Stomach (tissue), 9 donors: Measurements from ENCODE around the gene BPIFB2. TPM values are rescaled to one million over a fixed set of nuclear protein-coding genes. Genes with fewer than 3 reads are reported as not detected.

Source experiments
- DNase-seq, 2 donors: peaks; one replicate each; pipeline versions ENCODE4 v3.0.0 to v3.0.0-alpha.2; 2013 to 2019
- H3K27ac ChIP-seq, 5 donors: fragments of 200-600 bp in 4 of 5; sonication (generic) in 4 of 5; one replicate each; pipeline ENCODE4 v1.5.1; 2013 to 2019; ENCODE audit warnings: mild to moderate bottlenecking in 1 of 5, moderate library complexity in 1 of 5
- H3K27me3 ChIP-seq, 3 donors: fragments of 200-600 bp; sonication (generic); one replicate each; pipeline ENCODE4 v1.5.1; 2017 to 2019; ENCODE audit warnings: mixed run types in 1 of 3
- H3K36me3 ChIP-seq, 4 donors: fragments of 200-600 bp; sonication (generic); 1 replicate in 3 of 4; 2 replicates in 1 of 4; pipeline ENCODE4 v1.5.1; 2016 to 2019
- H3K4me1 ChIP-seq, 4 donors: fragments of 200-600 bp; sonication (generic); one replicate each; pipeline ENCODE4 v1.5.1; 2016 to 2019
- H3K4me3 ChIP-seq, 4 donors: fragments of 200-600 bp; sonication (generic) in 3 of 4; one replicate each; pipeline ENCODE4 v1.5.1; 2016 to 2019; ENCODE audit warnings: mild to moderate bottlenecking in 1 of 4
- H3K9me3 ChIP-seq, 4 donors: fragments of 200-600 bp; sonication (generic); one replicate each; pipeline ENCODE4 v1.5.1; 2016 to 2019
- CTCF ChIP-seq, 7 experiments: fragments of 450-650 bp in 4 of 7; fragments of 200-600 bp in 3 of 7; sonication (generic) in 3 of 7; IDR thresholded peaks; one replicate each; pipeline ENCODE4 v1.5.1; 2016 to 2019; ENCODE audit warnings: antibody characterized with exemption in 7 of 7, control low read depth in 2 of 7, mild to moderate bottlenecking in 1 of 7
- EP300 ChIP-seq: sonication (generic); formaldehyde crosslinking; IDR thresholded peaks from one replicate; pipeline ENCODE4 v1.6.1; 2017; ENCODE audit warnings: antibody characterized with exemption
- POLR2A ChIP-seq, 4 donors: fragments of 450-650 bp; IDR thresholded peaks; one replicate each; pipeline ENCODE4 v1.6.1; 2016; ENCODE audit warnings: antibody characterized with exemption in 4 of 4, control low read depth in 2 of 4, mild to moderate bottlenecking in 1 of 4, moderate library complexity in 1 of 4
- POLR2AphosphoS5 ChIP-seq, 3 donors: sonication (generic); formaldehyde crosslinking; IDR thresholded peaks; one replicate each; pipeline ENCODE4 v1.6.1; 2016; ENCODE audit warnings: antibody characterized with exemption in 3 of 3
- WGBS, 5 donors: extraction: QIAGEN DNeasy Blood & Tissue Kit in 3 of 5; methylation state at CpG; one replicate each; pipeline versions ENCODE4 v1.1.5 to v1.1.7; 2013 to 2018; 5-methylcytosine and 5-hydroxymethylcytosine counted together
- intact Hi-C: fragments of 100-400 bp; cut with DNase I; formaldehyde crosslinking; loops from one replicate; pipeline ENCODE4 v1.15.1; 2023; ENCODE audit warnings: low total_unique reads
- polyA plus RNA-seq, 3 donors: library from polyadenylated mRNA; stranded (reverse); fragments of 200-250 nt; gene quantifications; one replicate each; pipeline ENCODE4 v1.2.3, GENCODE V29; 2013
- total RNA-seq, 5 donors: library from RNA; depleted of rRNA; stranded (reverse); fragments of >200 nt; gene quantifications; one replicate each; pipeline versions ENCODE4 v1.1.0 to v1.2.3, GENCODE V29; 2014 to 2016
- donor health status: healthy with polysubstance abuse.
- donor health status: Bipolar disorder and iron deficiency.
- donor health status: healthy.

Gene BPIFB2
- total and polyA plus RNA-seq, 8 donors, result 3.3 TPM; not detected in 7

GRCh38 chr20:33026779-33027759, 19.6 kb downstream of the BPIFB2 start:
- H3K4me1 ChIP-seq, result no peaks in the 10 kb centered on the region
- WGBS, 5 donors, result 73 to 78% (median 75%) methylated on average over 9 to 10 of the region's 10 CpGs
- intact Hi-C loops, result no loop called here

GRCh38 chr20:33027769-33028751, 20.6 kb downstream of the BPIFB2 start:
- Histone ChIP-seq H3K27ac (no peak overlapping the region), H3K27me3 (peaks cover 0 to 20% (median 0%) of the 10 kb centered on the region in 3 donors), H3K4me3 (no peak overlapping the region), H3K4me1 (no peaks in the 10 kb centered on the region), H3K9me3 (peaks cover 0 to 4% (median under 1%) of the 10 kb centered on the region in 4 donors), H3K36me3 (no peaks in the 10 kb centered on the region)
- no peak for TF ChIP-seq POLR2A (IDR thresholded peaks at IDR 0.05)
- no peak for TF ChIP-seq CTCF (IDR thresholded peaks at IDR 0.05)
- TF ChIP-seq EP300, result no peak
- no peak for TF ChIP-seq POLR2AphosphoS5 (IDR thresholded peaks at IDR 0.05)
- no peak for DNase-seq
- intact Hi-C loops, result no loop called here
- WGBS, 5 donors, result 68 to 82% (median 80%) methylated on average over 9 to 12 of the region's 12 CpGs

More at GRCh38 chr20:33026779-33027759, 19.6 kb downstream of the BPIFB2 start:
- Histone ChIP-seq H3K4me3 (no peak overlapping the region), H3K9me3 (no peaks in the 10 kb centered on the region), H3K36me3 (no peaks in the 10 kb centered on the region), H3K27me3 (peaks cover 0 to 20% (median 0%) of the 10 kb centered on the region in 3 donors), H3K27ac (no peak overlapping the region)
- TF ChIP-seq POLR2A (IDR thresholded peaks at IDR 0.05) (no peak), CTCF (IDR thresholded peaks at IDR 0.05) (no peak), POLR2AphosphoS5 (IDR thresholded peaks at IDR 0.05) (no peak), EP300 (no peak)
- no peak for DNase-seq

GRCh38 chr20:33028875-33029274, 21.4 kb downstream of the BPIFB2 start:
- Histone ChIP-seq H3K9me3 (peaks cover 0 to 8% (median 4%) of the 10 kb centered on the region in 4 donors), H3K27me3 (peaks cover 0 to 20% (median 0%) of the 10 kb centered on the region in 3 donors), H3K36me3 (no peaks in the 10 kb centered on the region), H3K27ac (no peak overlapping the region), H3K4me1 (no peaks in the 10 kb centered on the region), H3K4me3 (no peak overlapping the region)
- 62 to 71% (median 68%) methylated on average over 7 of the region's 7 CpGs for WGBS, 5 donors
- intact Hi-C loops, result no loop called here
- DNase-seq, result no peak
- TF ChIP-seq POLR2A (IDR thresholded peaks at IDR 0.05) (no peak), POLR2AphosphoS5 (IDR thresholded peaks at IDR 0.05) (no peak), CTCF (IDR thresholded peaks at IDR 0.05) (no peak), EP300 (no peak)

GRCh38 chr20:33030076-33030475, 22.6 kb downstream of the BPIFB2 start:
- H3K27me3 ChIP-seq, result peaks cover 0 to 20% (median 0%) of the 10 kb centered on the region in 3 donors
- H3K9me3 ChIP-seq, result peaks cover 0 to 8% (median 4%) of the 10 kb centered on the region in 4 donors
- H3K4me1 ChIP-seq, result no peaks in the 10 kb centered on the region
- H3K27ac ChIP-seq, result no peak overlapping the region
- no peak for DNase-seq
- WGBS, 5 donors, result 79 to 81% (median 81%) methylated on average over 9 of the region's 9 CpGs
- intact Hi-C loops, result no loop called here
- H3K36me3 ChIP-seq, result no peaks in the 10 kb centered on the region
- no peak overlapping the region for H3K4me3 ChIP-seq
- TF ChIP-seq CTCF (IDR thresholded peaks at IDR 0.05), result no peak
- no peak for TF ChIP-seq EP300
- no peak for TF ChIP-seq POLR2AphosphoS5 (IDR thresholded peaks at IDR 0.05)
- no peak for TF ChIP-seq POLR2A (IDR thresholded peaks at IDR 0.05)
